NCI-H82 treated with DMSO at 0.1 percent for 48 hours (cell line): ENCODE measurements around the gene SFT2D1.

Experiments used
- DNase-seq: peaks from one replicate; lab custom pipeline; 2025; ENCODE audit not compliant: unreplicated experiment; lab: John Stamatoyannopoulos, UW

SFT2D1 gene

GRCh38 chr6:166282394-166283032, 59.8 kb downstream of the SFT2D1 start:
- no peak for DNase-seq

GRCh38 chr6:166281104-166281503, 61.2 kb downstream of the SFT2D1 start:
- no peak for DNase-seq

- DNase-seq = no peak
These were observed 63.0 kb downstream of the SFT2D1 start for GRCh38 chr6:166279393-166279679.

GRCh38 chr6:166278579-166279392, 63.6 kb downstream of the SFT2D1 start:
- DNase-seq = no peak

GRCh38 chr6:166277892-166278578, 64.3 kb downstream of the SFT2D1 start:
- DNase-seq = no peak

GRCh38 chr6:166277018-166277417, 65.3 kb downstream of the SFT2D1 start:
- no peak for DNase-seq

- DNase-seq = no peak
These were observed 66.6 kb downstream of the SFT2D1 start for GRCh38 chr6:166275714-166276166.

- DNase-seq = no peak
These were observed 67.5 kb downstream of the SFT2D1 start for GRCh38 chr6:166274739-166275370.

- no peak for DNase-seq
These were observed 68.2 kb downstream of the SFT2D1 start for GRCh38 chr6:166274163-166274562.

- no peak for DNase-seq
These were observed 71.0 kb downstream of the SFT2D1 start for GRCh38 chr6:166271376-166271765.

- no peak for DNase-seq
These were observed 71.5 kb downstream of the SFT2D1 start for GRCh38 chr6:166270706-166271375.
